H1 (cell line): ENCODE results near the gene RBM4B. TPM values are rescaled to one million over a fixed set of nuclear protein-coding genes. Genes with fewer than 3 reads are reported as not detected.

Experiments
- BRCA1 ChIP-seq: IDR thresholded peaks from 2 replicates; pipeline ENCODE4 v1.6.1; 2012; ENCODE audit warnings: low read depth, low read length, improper control_type of control experiment
- CBX5 ChIP-seq: fragments of 300-800, 300-1000 bp; sonication (generic); IDR thresholded peaks from 2 replicates; pipeline ENCODE4 v1.7.1; 2016; ENCODE audit warnings: antibody characterized with exemption, low read length, low read depth
- KDM1A ChIP-seq: fragments of 200-600, 300-600 bp; sonication (generic); IDR thresholded peaks from 2 replicates; pipeline ENCODE4 v1.7.1; 2016; ENCODE audit warnings: mild to moderate bottlenecking, low read length, borderline replicate concordance
- polyA plus RNA-seq, 7 experiments: library from polyadenylated mRNA; depleted of rRNA in 3 of 7; stranded (reverse) in 5 of 7; unstranded in 2 of 7; fragments of >200 nt in 5 of 7; fragments of 200-250 nt in 2 of 7; gene quantifications; 1 replicate in 5 of 7; 2 replicates in 1 of 7; 4 replicates in 1 of 7; pipeline versions ENCODE4 v1.2.1 to v1.2.3, GENCODE V29; 2011 to 2013; ENCODE audit warnings: missing spikeins in 2 of 7, mixed read lengths in 2 of 7
- total RNA-seq: library from RNA; stranded (reverse); fragmentation: NEBNext Ultra II Directional; extraction: Animal tissue kit (Norgen Biotek cat#: 25700); gene quantifications from 2 replicates; pipeline ENCODE4 v1.2.1, GENCODE V29; 2021

RBM4B gene
- total and polyA plus RNA-seq, 2 of the 8 experiments (the other 6 are each of a cell fraction or from before 2014, with no cell fraction given): 27.5 to 30.5 TPM

DNA sequence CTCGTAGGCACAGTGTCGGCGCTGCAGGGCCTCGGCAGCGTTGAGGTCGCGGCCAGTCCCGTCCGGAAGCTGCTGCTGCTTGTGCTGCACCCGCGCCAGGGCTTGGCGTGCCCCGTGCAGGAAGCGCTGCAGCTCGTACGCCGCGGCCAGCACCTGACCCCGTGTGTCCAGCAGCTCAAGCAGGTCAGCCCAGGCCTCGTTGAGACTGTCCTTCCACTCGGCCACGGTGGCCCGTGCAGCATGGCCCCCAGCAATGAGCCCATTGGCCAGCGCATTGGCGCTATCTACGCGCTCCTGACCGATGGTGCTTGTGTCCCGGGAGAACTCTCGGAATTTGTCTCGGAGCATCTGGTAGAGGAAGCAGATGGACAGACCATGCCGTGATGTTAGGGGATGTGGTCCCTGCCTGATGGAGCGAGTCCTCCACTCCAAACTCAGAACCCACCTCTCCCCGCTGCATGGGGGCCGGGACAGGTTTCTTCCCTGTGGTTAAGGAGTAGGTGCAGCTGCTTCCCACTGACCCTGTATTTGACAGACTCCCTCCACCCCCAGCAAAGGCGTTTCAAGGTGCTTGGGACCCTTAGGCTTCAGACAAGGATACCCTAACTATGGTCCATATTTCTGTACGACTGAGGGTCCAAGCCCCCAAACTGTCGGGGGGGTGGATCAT, 13.8 kb upstream of the RBM4B start (continued):
- TF ChIP-seq CBX5 (no peak), KDM1A (no peak), BRCA1 (no peak)
